ENCODE data around the gene KIF16B. TPM values are rescaled to one million over a fixed set of nuclear protein-coding genes. Genes with fewer than 3 reads are reported as not detected.

The KIF16B gene
- total RNA-seq, 1 donor from 2014 or later, result 7.0 TPM

DNA sequence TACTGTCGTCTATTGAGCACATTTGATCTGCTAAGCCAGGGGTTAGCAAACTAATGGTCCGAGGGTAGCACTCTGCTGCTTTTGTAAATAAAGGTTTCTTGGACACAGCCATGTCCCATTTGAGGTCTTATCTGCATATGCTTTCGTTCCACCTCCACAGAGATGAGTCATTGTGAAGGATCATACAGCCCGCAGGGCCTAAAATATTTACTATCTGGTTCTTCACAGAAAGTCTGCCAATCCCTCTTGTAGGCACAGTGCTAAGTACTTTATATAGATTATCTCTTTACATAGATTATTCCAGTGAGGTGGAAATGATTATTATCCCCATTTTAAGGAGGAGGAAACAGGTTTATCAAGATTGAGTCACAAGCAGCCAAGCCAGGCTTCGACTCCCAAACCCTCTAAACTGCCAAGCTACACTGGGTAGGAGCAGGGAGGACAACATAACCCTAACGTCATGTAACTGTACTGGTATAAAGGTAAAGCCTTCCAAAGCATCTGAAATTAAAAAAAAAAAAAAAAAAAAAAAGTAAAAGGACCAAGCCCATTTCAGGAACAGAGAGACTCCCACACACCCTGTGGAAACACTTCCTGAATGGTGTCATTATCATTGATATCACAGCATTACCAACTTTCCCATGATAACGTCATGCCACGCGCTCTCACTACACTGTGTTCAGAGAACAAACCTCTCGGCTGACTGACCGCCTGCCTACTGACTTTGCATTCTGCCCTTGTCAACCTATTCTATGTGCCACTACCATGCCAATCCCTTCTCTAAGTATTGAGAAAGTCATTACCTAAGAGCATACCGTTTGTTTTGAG lies 101.0 kb downstream of the KIF16B start:
- Histone ChIP-seq H3K9ac (ENCODE audit: low read length) (no peak overlapping the region), H3K4me1 (ENCODE audit: insufficient read depth, low read length) (no peaks in the 10 kb centered on the region), H3K4me2 (ENCODE audit: low read length) (no peak overlapping the region), H2AFZ (ENCODE audit: low read depth, low read length) (no peak overlapping the region), H3K27me3 (ENCODE audit: insufficient read depth, low read length) (no peaks in the 10 kb centered on the region), H3K9me3 (ENCODE audit: insufficient read depth, low read depth, low read length) (no peaks in the 10 kb centered on the region), H3K36me3 (ENCODE audit: insufficient read depth, low read length) (no peaks in the 10 kb centered on the region), H3K4me3 (ENCODE audit: insufficient read depth, low read depth, low read length) (no peak overlapping the region), H3K27ac (ENCODE audit: low read depth, low read length) (no peak overlapping the region), H3K79me2 (ENCODE audit: insufficient read depth, low read length) (no peaks in the 10 kb centered on the region), H4K20me1 (ENCODE audit: insufficient read depth, low read length) (no peaks in the 10 kb centered on the region)
- Mint-ChIP-seq H3K9me3 (ENCODE audit: unreplicated experiment) (no peaks in the 10 kb centered on the region), H3K27ac (ENCODE audit: unreplicated experiment) (no peak overlapping the region), H3K27me3 (ENCODE audit: low read depth, unreplicated experiment) (no peaks in the 10 kb centered on the region), H3K4me1 (ENCODE audit: low read depth, unreplicated experiment) (peaks cover 6% of the 10 kb centered on the region), H3K4me3 (ENCODE audit: unreplicated experiment) (no peak overlapping the region), H3K36me3 (ENCODE audit: low read depth, unreplicated experiment) (no peaks in the 10 kb centered on the region)
- no peak for TF ChIP-seq EZH2 (IDR thresholded peaks at IDR 0.05; ENCODE audit: insufficient read depth, low read length)
- TF ChIP-seq, protein P1, sequence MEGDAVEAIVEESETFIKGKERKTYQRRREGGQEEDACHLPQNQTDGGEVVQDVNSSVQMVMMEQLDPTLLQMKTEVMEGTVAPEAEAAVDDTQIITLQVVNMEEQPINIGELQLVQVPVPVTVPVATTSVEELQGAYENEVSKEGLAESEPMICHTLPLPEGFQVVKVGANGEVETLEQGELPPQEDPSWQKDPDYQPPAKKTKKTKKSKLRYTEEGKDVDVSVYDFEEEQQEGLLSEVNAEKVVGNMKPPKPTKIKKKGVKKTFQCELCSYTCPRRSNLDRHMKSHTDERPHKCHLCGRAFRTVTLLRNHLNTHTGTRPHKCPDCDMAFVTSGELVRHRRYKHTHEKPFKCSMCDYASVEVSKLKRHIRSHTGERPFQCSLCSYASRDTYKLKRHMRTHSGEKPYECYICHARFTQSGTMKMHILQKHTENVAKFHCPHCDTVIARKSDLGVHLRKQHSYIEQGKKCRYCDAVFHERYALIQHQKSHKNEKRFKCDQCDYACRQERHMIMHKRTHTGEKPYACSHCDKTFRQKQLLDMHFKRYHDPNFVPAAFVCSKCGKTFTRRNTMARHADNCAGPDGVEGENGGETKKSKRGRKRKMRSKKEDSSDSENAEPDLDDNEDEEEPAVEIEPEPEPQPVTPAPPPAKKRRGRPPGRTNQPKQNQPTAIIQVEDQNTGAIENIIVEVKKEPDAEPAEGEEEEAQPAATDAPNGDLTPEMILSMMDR (IDR thresholded peaks at IDR 0.05; ENCODE audit: insufficient read depth, low read depth, low read length), result no peak
- peak; percentile 5 for FAIRE-seq
- DNase-seq (ENCODE audit: low read depth), result peak; percentile 49

DNA sequence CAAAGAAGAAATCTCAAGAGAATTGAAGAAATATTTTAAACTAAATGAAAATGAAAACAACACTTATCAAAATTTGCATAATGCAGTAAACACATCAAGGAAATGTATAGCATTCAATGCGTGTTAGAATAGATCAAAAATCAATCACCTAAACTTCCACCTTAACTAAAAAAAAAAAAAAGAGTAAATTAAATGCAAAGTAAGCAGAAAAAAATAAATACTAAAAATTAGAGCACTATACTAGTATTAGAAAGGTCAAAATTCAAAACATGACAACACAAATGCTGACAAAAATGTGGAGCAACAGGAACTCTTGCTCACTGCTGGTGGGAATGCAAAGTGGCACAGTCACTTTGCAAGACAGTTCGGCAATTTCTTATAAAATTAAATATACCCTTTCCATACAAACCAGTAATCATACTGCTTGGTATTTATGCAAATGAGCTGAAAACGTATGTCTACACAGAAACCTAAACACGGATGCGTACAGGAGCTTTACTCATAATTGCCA lies 103.8 kb downstream of the KIF16B start:
- H3K27ac ChIP-seq (ENCODE audit: low read depth, low read length), result no peak overlapping the region
- no peaks in the 10 kb centered on the region for H3K4me1 ChIP-seq (ENCODE audit: insufficient read depth, low read length)
- Mint-ChIP-seq H3K36me3 (ENCODE audit: low read depth, unreplicated experiment) (no peaks in the 10 kb centered on the region), H3K9me3 (ENCODE audit: unreplicated experiment) (no peaks in the 10 kb centered on the region), H3K4me3 (ENCODE audit: unreplicated experiment) (no peak overlapping the region), H3K27ac (ENCODE audit: unreplicated experiment) (no peak overlapping the region), H3K4me1 (ENCODE audit: low read depth, unreplicated experiment) (peaks cover 6% of the 10 kb centered on the region), H3K27me3 (ENCODE audit: low read depth, unreplicated experiment) (no peaks in the 10 kb centered on the region)
- H2AFZ ChIP-seq (ENCODE audit: low read depth, low read length), result no peak overlapping the region
- H3K4me2 ChIP-seq (ENCODE audit: low read length), result no peak overlapping the region
- no peaks in the 10 kb centered on the region for H3K27me3 ChIP-seq (ENCODE audit: insufficient read depth, low read length)
- no peaks in the 10 kb centered on the region for H3K79me2 ChIP-seq (ENCODE audit: insufficient read depth, low read length)
- H3K9ac ChIP-seq (ENCODE audit: low read length), result no peak overlapping the region
- DNase-seq (ENCODE audit: low read depth) (no peak), FAIRE-seq (no peak)
- H3K36me3 ChIP-seq (ENCODE audit: insufficient read depth, low read length), result no peaks in the 10 kb centered on the region
- TF ChIP-seq EZH2 (IDR thresholded peaks at IDR 0.05; ENCODE audit: insufficient read depth, low read length), result no peak
- TF ChIP-seq, protein P1 (IDR thresholded peaks at IDR 0.05; ENCODE audit: insufficient read depth, low read depth, low read length), result no peak
- no peaks in the 10 kb centered on the region for H4K20me1 ChIP-seq (ENCODE audit: insufficient read depth, low read length)
- H3K9me3 ChIP-seq (ENCODE audit: insufficient read depth, low read depth, low read length), result no peaks in the 10 kb centered on the region
- H3K4me3 ChIP-seq (ENCODE audit: insufficient read depth, low read depth, low read length), result no peak overlapping the region

DNA sequence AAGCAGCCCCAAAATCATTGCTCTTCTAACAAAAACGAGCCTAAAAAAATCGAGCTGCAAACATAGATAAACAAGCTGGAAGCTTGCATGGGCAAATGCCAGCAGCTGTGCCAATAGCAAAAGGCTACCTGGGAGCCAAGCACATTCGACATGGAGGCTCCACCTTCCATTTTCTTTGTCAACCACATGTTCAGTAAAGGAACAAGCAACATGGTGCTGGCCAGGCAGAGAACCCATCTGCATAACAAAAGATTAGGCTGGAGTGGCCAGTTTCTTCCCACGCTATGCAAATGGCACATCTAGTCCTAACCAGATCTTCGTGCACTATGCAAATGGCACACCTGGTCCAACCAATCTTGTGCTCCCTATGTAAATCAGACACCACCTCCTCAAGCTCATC lies 110.5 kb downstream of the KIF16B start:
- Mint-ChIP-seq H3K27me3 (ENCODE audit: low read depth, unreplicated experiment) (no peaks in the 10 kb centered on the region), H3K9me3 (ENCODE audit: unreplicated experiment) (no peaks in the 10 kb centered on the region), H3K4me1 (ENCODE audit: low read depth, unreplicated experiment) (peaks cover 7% of the 10 kb centered on the region), H3K4me3 (ENCODE audit: unreplicated experiment) (no peak overlapping the region), H3K27ac (ENCODE audit: unreplicated experiment) (no peak overlapping the region), H3K36me3 (ENCODE audit: low read depth, unreplicated experiment) (no peaks in the 10 kb centered on the region)
- Histone ChIP-seq H4K20me1 (ENCODE audit: insufficient read depth, low read length) (no peaks in the 10 kb centered on the region), H3K27ac (ENCODE audit: low read depth, low read length) (no peak overlapping the region), H3K27me3 (ENCODE audit: insufficient read depth, low read length) (no peaks in the 10 kb centered on the region), H3K4me3 (ENCODE audit: insufficient read depth, low read depth, low read length) (no peak overlapping the region), H3K4me1 (ENCODE audit: insufficient read depth, low read length) (peaks cover 4% of the 10 kb centered on the region), H2AFZ (ENCODE audit: low read depth, low read length) (no peak overlapping the region), H3K9me3 (ENCODE audit: insufficient read depth, low read depth, low read length) (no peaks in the 10 kb centered on the region), H3K79me2 (ENCODE audit: insufficient read depth, low read length) (no peaks in the 10 kb centered on the region), H3K4me2 (ENCODE audit: low read length) (no peak overlapping the region), H3K36me3 (ENCODE audit: insufficient read depth, low read length) (no peaks in the 10 kb centered on the region), H3K9ac (ENCODE audit: low read length) (no peak overlapping the region)
- FAIRE-seq, result no peak
- TF ChIP-seq, protein P1 (IDR thresholded peaks at IDR 0.05; ENCODE audit: insufficient read depth, low read depth, low read length), result no peak
- TF ChIP-seq EZH2 (IDR thresholded peaks at IDR 0.05; ENCODE audit: insufficient read depth, low read length), result no peak
- DNase-seq (ENCODE audit: low read depth), result no peak

Measured in astrocyte (in vitro differentiated cells and primary cell).